ENCODE data around the gene AKAP13.
"Not testable (repeated sequence)": the region's sequence is repeated elsewhere in the genome, so short reads cannot be mapped to it uniquely, and the experiment has no call there.

DNA sequence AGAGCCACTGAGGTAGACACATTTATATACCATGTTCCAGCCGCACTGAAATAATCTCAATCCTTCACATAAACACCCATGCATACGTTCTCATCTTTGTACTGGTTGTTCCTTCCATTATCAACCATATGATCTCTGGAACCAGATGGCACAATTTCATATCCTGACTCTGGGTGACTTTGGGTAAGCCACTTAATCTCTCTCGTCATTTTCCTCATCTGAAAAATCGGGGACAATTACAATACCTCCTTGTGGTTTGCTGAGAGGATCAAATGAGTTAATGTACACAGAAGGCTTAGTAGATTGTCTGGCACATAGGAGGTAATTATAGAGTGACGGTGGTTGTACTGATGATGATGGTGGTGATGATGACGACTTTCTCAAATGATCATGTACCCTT, 38.2 kb upstream of the AKAP13 start:
- not testable (repeated sequence) for TF ChIP-seq CTCF (IDR thresholded peaks at IDR 0.05; ENCODE audit: insufficient read depth, low read length, poor library complexity, severe bottlenecking); EZH2phosphoT487 (conservative IDR thresholded peaks at IDR 0.05; ENCODE audit: low read length)

Data from SU-DHL-6 (cell line).